ENCODE results near the gene LFNG.

Gene LFNG

GRCh38 chr7:2519119-2519930, at the start of gene LFNG:
Gene LFNG (plus strand): TSS chr7:2519774. CDS start chr7:2519862, 88 bp downstream.
- peak; percentile 98 for DNase-seq

- DNase-seq, result no peak
Measured at GRCh38 chr7:2470204-2471021, 49.2 kb upstream of the LFNG start.

- DNase-seq, result peak; percentile 37
Measured at GRCh38 chr7:2471022-2471329, 48.6 kb upstream of the LFNG start.

- DNase-seq, result peak; percentile 94
Measured at GRCh38 chr7:2471396-2471795, 48.2 kb upstream of the LFNG start.

GRCh38 chr7:2472739-2473138, 46.8 kb upstream of the LFNG start:
- no peak for DNase-seq

GRCh38 chr7:2473496-2474180, 45.9 kb upstream of the LFNG start:
- DNase-seq, result no peak

- no peak for DNase-seq
Measured at GRCh38 chr7:2474224-2474623, 45.4 kb upstream of the LFNG start.

- no peak for DNase-seq
Measured at GRCh38 chr7:2474813-2475677, 44.5 kb upstream of the LFNG start.

GRCh38 chr7:2475678-2476015, 43.9 kb upstream of the LFNG start:
- no peak for DNase-seq

GRCh38 chr7:2476298-2476697, 43.3 kb upstream of the LFNG start, which contains the start of gene GRIFIN:
Gene GRIFIN (minus strand): TSS chr7:2476398. CDS start chr7:2476383, 15 bp downstream.
- DNase-seq, result no peak

- DNase-seq, result no peak
Measured at GRCh38 chr7:2476776-2477446, 42.7 kb upstream of the LFNG start.

GRCh38 chr7:2477447-2478398, 41.9 kb upstream of the LFNG start:
- DNase-seq, result peak; percentile 38

GRCh38 chr7:2478399-2478785, 41.2 kb upstream of the LFNG start:
- DNase-seq, result no peak

GRCh38 chr7:2478800-2479199, 40.8 kb upstream of the LFNG start:
- no peak for DNase-seq

GRCh38 chr7:2479276-2480069, 40.1 kb upstream of the LFNG start:
- DNase-seq, result no peak

GRCh38 chr7:2480070-2480408, 39.5 kb upstream of the LFNG start:
- DNase-seq, result no peak

- no peak for DNase-seq
Measured at GRCh38 chr7:2481195-2481594, 38.4 kb upstream of the LFNG start.

- DNase-seq, result peak; percentile 32
Measured at GRCh38 chr7:2482725-2483451, 36.7 kb upstream of the LFNG start.

- DNase-seq, result peak; percentile 85
Measured at GRCh38 chr7:2483494-2483893, 36.1 kb upstream of the LFNG start.

Data from NCI-H69 (cell line).